A549 (cell line): ENCODE results near the gene PWP1.
"Not testable (repeated sequence)": the region's sequence is repeated elsewhere in the genome, so short reads cannot be mapped to it uniquely, and the experiment has no call there.

Experiments used
- CEBPB ChIP-seq, 2 experiments: fragments of >200 bp in 1 of 2; sonication (Bioruptor Twin) in 1 of 2; formaldehyde crosslinking in 1 of 2; IDR thresholded peaks; 2 replicates each; pipeline ENCODE4 v1.6.1; 2012 to 2016
- CTCF ChIP-seq: fragments of >200 bp; sonication (Bioruptor Twin); formaldehyde crosslinking; IDR thresholded peaks from 3 replicates; pipeline ENCODE4 v1.5.1; 2016
- EP300 ChIP-seq, 2 experiments: fragments of >200 bp; sonication (Bioruptor Twin); formaldehyde crosslinking; IDR thresholded peaks; 2 replicates in 1 of 2; 3 replicates in 1 of 2; pipeline ENCODE4 v1.6.1; 2016 to 2017
- HMGXB4 ChIP-seq: fragments of 250-450 bp; sonication (Bioruptor Pico); IDR thresholded peaks from 2 replicates; pipeline ENCODE4 v1.5.0; 2021; ENCODE audit warnings: mild to moderate bottlenecking, moderate library complexity, borderline replicate concordance
- MAFK ChIP-seq: fragments of 450-650 bp; IDR thresholded peaks from 2 replicates; pipeline ENCODE4 v1.6.1; 2014; ENCODE audit not compliant: partially characterized antibody
- MAX ChIP-seq: IDR thresholded peaks from 2 replicates; pipeline ENCODE4 v1.6.1; 2012
- MAZ ChIP-seq: fragments of 150-350 bp; IDR thresholded peaks from 2 replicates; pipeline ENCODE4 v1.6.1; 2014; ENCODE audit warnings: antibody characterized with exemption, low read depth, low read length, borderline replicate concordance
- PHF8 ChIP-seq: fragments of 200-600 bp; sonication (generic); IDR thresholded peaks from 2 replicates; pipeline ENCODE4 v1.6.1; 2016; ENCODE audit warnings: low read depth, mild to moderate bottlenecking, antibody characterized with exemption, moderate library complexity, borderline replicate concordance
- POLR2A ChIP-seq: IDR thresholded peaks from 2 replicates; pipeline ENCODE4 v1.6.1; 2012; ENCODE audit warnings: mild to moderate bottlenecking, low read length
- RAD21 ChIP-seq, 2 experiments: fragments of >200 bp in 1 of 2; sonication (Bioruptor Twin) in 1 of 2; formaldehyde crosslinking in 1 of 2; IDR thresholded peaks in 1 of 2; conservative IDR thresholded peaks in 1 of 2; 2 replicates in 1 of 2; 3 replicates in 1 of 2; pipeline ENCODE4 v1.6.1; 2012 to 2018; ENCODE audit warnings: inconsistent platforms in 1 of 2
- REST ChIP-seq: fragments of 200-600 bp; sonication (generic); IDR thresholded peaks from 2 replicates; pipeline ENCODE4 v1.6.1; 2016; ENCODE audit warnings: antibody characterized with exemption, mild to moderate bottlenecking, moderate library complexity
- SREBF2 ChIP-seq: fragments of 450-650 bp; IDR thresholded peaks from 2 replicates; pipeline ENCODE4 v1.6.1; 2014; ENCODE audit warnings: mild to moderate bottlenecking, moderate library complexity
- USF2 ChIP-seq: fragments of 450-650 bp; IDR thresholded peaks from 2 replicates; pipeline ENCODE4 v1.6.1; 2014; ENCODE audit warnings: antibody characterized with exemption
- TF ChIP-seq, protein P1 (sequence below): fragments of 150-350 bp; IDR thresholded peaks from 2 replicates; pipeline ENCODE4 v1.6.1; 2014; ENCODE audit warnings: low read depth, mild to moderate bottlenecking, low read length

GRCh38 chr12:107695772-107696171 lies 10.2 kb downstream of the PWP1 start:
- TF ChIP-seq CTCF (peak; percentile 48), RAD21 (conservative IDR thresholded peaks at IDR 0.05 in 1 of 2, IDR thresholded peaks at IDR 0.05 in 1 of 2) (peak in 1 of 2 experiments; percentile 20; a peak in 1 of 5 replicates), MAFK (peak; percentile 99)
- TF ChIP-seq REST; EP300 (IDR thresholded peaks at IDR 0.05); POLR2A; MAZ; MAX; SREBF2; CEBPB (IDR thresholded peaks at IDR 0.05); HMGXB4 (CRISPR knock-in tag); PHF8; USF2: not testable (repeated sequence)
- TF ChIP-seq, protein P1, sequence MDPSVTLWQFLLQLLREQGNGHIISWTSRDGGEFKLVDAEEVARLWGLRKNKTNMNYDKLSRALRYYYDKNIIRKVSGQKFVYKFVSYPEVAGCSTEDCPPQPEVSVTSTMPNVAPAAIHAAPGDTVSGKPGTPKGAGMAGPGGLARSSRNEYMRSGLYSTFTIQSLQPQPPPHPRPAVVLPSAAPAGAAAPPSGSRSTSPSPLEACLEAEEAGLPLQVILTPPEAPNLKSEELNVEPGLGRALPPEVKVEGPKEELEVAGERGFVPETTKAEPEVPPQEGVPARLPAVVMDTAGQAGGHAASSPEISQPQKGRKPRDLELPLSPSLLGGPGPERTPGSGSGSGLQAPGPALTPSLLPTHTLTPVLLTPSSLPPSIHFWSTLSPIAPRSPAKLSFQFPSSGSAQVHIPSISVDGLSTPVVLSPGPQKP = not testable (repeated sequence)
